Amniotic stem cell (primary cell): ENCODE data around the gene GDI1.

Experiments
- DNase-seq: peaks from one replicate; lab custom pipeline; 2025; lab: John Stamatoyannopoulos, UW

The GDI1 gene

GRCh38 chrX:154481911-154482601 is 45.1 kb downstream of the GDI1 start:
- no peak for DNase-seq

DNA sequence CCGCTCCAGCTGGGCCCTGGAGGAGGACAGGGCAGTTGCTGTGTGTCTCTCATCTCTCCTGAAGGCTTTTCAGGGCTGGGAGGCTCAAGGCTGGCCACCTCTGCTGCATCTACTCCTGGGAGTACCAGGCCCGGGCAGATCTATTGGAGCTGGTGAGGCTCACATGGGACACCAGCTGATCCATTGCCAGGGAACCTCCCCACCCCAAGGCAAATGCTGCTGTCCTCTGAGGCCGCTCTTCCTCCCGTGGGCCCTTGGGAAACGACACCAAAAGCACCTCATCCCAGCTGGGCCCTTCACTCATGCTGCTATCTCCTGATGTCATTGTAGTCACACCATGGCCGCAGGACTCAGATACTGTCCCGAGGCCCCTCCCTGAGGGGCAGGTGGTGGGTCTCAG is 45.8 kb downstream of the GDI1 start:
- no peak for DNase-seq

DNA sequence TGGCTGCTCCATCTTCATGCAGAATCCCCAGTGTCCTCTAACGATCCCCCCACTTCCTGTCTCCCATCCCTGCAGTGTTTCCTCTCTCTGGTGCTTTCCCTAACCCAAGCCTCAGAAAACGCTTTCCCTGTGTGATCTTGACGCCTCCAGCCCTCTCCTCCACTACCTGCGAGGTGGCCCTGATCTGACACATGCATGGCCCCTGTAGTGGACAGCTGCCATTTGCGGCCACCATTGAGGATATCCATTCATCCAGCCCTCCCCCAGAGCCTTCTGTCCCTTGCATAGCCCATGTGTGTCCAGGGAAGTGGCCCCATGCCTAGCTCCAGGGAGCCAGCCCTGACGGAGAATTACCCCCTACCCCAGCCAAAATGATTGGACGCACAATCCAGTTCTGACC is 46.4 kb downstream of the GDI1 start:
- DNase-seq, result no peak

- DNase-seq, result no peak
Measured at GRCh38 chrX:154484255-154485149, 47.5 kb downstream of the GDI1 start.

- DNase-seq, result no peak
Measured at GRCh38 chrX:154485150-154486051, 48.4 kb downstream of the GDI1 start.

GRCh38 chrX:154486052-154486395 is 49.1 kb downstream of the GDI1 start:
- no peak for DNase-seq

DNA sequence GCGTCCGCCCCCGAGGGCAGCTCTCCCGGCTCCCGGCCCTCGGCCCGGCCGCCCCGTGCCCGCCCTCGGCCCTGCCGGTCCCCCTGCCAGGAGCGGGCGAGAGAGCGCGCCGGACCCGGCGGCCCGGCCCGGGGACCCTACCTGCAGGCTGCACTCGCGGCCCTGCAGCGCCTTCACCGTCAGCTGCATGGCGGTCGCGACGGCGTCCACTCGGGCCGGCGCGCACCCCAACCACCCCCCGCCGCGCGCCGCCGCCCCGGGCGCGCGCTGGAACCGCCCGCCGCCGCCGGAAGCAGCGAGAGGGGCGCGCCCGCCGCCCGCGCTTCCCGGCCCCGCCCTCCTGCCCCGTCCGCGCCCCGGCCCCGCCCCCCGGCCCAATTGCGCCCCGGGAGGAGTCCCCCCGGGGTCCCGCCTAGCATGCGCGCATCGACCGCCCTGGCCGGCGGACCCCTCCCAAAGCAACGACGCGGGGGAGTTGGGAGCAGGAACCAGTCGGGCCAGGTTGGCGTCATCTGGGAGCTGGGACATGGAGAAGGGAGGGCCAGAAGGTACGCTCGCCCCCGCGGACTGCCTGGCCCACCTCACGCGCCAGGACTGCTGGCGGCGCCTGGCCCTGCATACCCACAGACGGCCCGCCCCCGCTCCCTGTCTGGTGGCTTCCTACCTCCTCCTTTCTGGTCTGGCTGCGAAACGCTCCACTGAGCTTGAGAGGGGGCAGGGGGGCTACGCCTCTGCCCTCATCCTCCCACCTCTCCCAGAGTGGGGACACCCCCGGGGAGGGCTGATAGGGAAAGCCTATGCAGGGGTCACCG is 49.6 kb downstream of the GDI1 start, which contains the start of gene UBL4A:
Gene UBL4A, minus strand, starts transcription at position 220 of the 812 bp plus-strand sequence. Its CDS starts 31 bp downstream, at position 189.
- DNase-seq, result no peak

GRCh38 chrX:154487518-154488290 is 50.8 kb downstream of the GDI1 start:
- DNase-seq, result no peak

GRCh38 chrX:154488336-154489075 is 51.6 kb downstream of the GDI1 start:
- no peak for DNase-seq

- DNase-seq, result no peak
Measured at GRCh38 chrX:154489182-154489581, 52.2 kb downstream of the GDI1 start.

GRCh38 chrX:154490021-154490413 is 53.1 kb downstream of the GDI1 start:
- DNase-seq, result no peak

DNA sequence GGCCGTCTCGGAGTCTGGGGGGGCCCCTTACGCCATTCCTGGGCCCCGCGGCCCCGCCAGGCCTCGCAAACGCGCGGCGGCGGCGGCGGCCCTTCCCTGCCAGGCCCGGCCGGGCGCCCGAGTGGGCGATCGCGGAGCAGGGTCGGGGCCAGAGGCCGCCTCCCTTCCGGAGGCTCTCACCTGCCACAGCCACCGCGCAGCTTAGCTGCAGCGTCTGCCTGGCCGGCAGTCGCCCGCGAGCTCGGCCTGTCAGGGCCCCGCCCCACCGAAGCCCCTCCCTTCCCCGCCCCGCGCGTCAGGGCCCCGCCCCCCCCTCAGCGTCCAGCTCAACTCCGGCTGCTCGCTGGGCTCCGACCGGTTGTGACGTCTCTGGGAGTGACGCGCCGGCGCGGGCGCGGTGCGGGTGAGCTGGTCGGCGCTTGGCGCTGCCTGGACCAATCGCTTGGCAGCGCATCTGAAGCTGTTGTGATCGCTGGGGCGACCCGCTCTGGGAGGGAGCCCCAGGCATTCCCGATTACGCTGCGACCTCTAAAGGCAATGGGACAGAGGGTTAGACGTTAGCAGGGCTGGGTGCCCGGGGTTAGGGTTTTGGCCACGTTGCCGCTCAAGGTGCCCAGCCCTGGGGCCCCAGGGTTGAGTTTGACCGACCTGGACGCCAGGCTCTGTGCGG is 53.6 kb downstream of the GDI1 start, which contains the start of gene SLC10A3:
Gene SLC10A3, minus strand, starts transcription at position 216 of the 670 bp plus-strand sequence. CDS start 1,689 bp downstream, outside the sequence.
- DNase-seq, result peak; percentile 76
